NCI-H187 (cell line): ENCODE data around the gene NR6A1.
"Not testable (repeated sequence)": the region's sequence is repeated elsewhere in the genome, so short reads cannot be mapped to it uniquely, and the experiment has no call there.

Experiments
- DNase-seq, 2 experiments: peaks; one replicate each; lab custom pipeline; 2025; lab: John Stamatoyannopoulos, UW

NR6A1 gene

GRCh38 chr9:124759327-124759726 is 11.8 kb downstream of the NR6A1 start:
- no peak for DNase-seq

- no peak for DNase-seq
Measured at GRCh38 chr9:124758691-124759090, 12.4 kb downstream of the NR6A1 start.

GRCh38 chr9:124758061-124758460 is 13.1 kb downstream of the NR6A1 start:
- no peak for DNase-seq

GRCh38 chr9:124757616-124758015 is 13.5 kb downstream of the NR6A1 start:
- no peak for DNase-seq

- no peak for DNase-seq
Measured at GRCh38 chr9:124756011-124756410, 15.1 kb downstream of the NR6A1 start.

- DNase-seq, result no peak
Measured at GRCh38 chr9:124755061-124755460, 16.1 kb downstream of the NR6A1 start.

- no peak for DNase-seq
Measured at GRCh38 chr9:124754289-124754688, 16.8 kb downstream of the NR6A1 start.

GRCh38 chr9:124752967-124753366 is 18.1 kb downstream of the NR6A1 start:
- no peak for DNase-seq

- no peak for DNase-seq
Measured at GRCh38 chr9:124749781-124750180, 21.3 kb downstream of the NR6A1 start.

GRCh38 chr9:124749284-124749683 is 21.8 kb downstream of the NR6A1 start:
- DNase-seq, result no peak

- DNase-seq, result no peak
Measured at GRCh38 chr9:124747065-124747464, 24.0 kb downstream of the NR6A1 start.

- DNase-seq, result no peak
Measured at GRCh38 chr9:124743686-124744348, 27.3 kb downstream of the NR6A1 start.

GRCh38 chr9:124742940-124743339 is 28.2 kb downstream of the NR6A1 start:
- DNase-seq, result no peak

- DNase-seq, result no peak
Measured at GRCh38 chr9:124741662-124742061, 29.4 kb downstream of the NR6A1 start.

GRCh38 chr9:124741149-124741548 is 30.0 kb downstream of the NR6A1 start:
- no peak for DNase-seq

- no peak for DNase-seq
Measured at GRCh38 chr9:124739360-124739759, 31.8 kb downstream of the NR6A1 start.

- DNase-seq, result not testable (repeated sequence)
Measured at GRCh38 chr9:124738075-124738474, 33.0 kb downstream of the NR6A1 start.

- no peak for DNase-seq
Measured at GRCh38 chr9:124735121-124735520, 36.0 kb downstream of the NR6A1 start.

- DNase-seq, result not testable (repeated sequence)
Measured at GRCh38 chr9:124734741-124735083, 36.4 kb downstream of the NR6A1 start.

- no peak for DNase-seq
Measured at GRCh38 chr9:124733964-124734740, 37.0 kb downstream of the NR6A1 start.

- DNase-seq, result no peak
Measured at GRCh38 chr9:124730772-124731171, 40.3 kb downstream of the NR6A1 start.

GRCh38 chr9:124726886-124727285 is 44.2 kb downstream of the NR6A1 start:
- DNase-seq, result no peak

GRCh38 chr9:124725068-124725452 is 46.1 kb downstream of the NR6A1 start:
- no peak for DNase-seq
